ENCODE results near the gene PALS2. TPM values are rescaled to one million over a fixed set of nuclear protein-coding genes. Genes with fewer than 3 reads are reported as not detected.

PALS2 gene
- total RNA-seq, 2 experiments from 2014 or later = 26.3 to 75.9 TPM

- BruUV-seq (replicated peaks) = no TSS peak
- Histone ChIP-seq H2AFZ (ENCODE audit: low read length) (no peak overlapping the region), H4K20me1 (ENCODE audit: insufficient read depth, low read length) (0 out of 2 replicates have a peak, but pooled peaks cover 12% of the 10 kb centered on the region), H3K27ac (ENCODE audit: low read depth, low read length, poor library complexity, severe bottlenecking) (no peak overlapping the region), H3K4me2 (ENCODE audit: low read length) (no peak overlapping the region), H3K4me3 (ENCODE audit: low read depth, low read length, poor library complexity, severe bottlenecking) (no peak overlapping the region), H3K9me2 (ENCODE audit: insufficient read depth, low read length) (no peaks in the 10 kb centered on the region), H3K36me3 (ENCODE audit: insufficient read depth, low read length) (no peaks in the 10 kb centered on the region), H3K9me3 (ENCODE audit: low read length) (peaks cover 4% of the 10 kb centered on the region; the same call in 1 of the 2 replicates), H3K79me2 (ENCODE audit: insufficient read depth, low read depth, low read length) (peaks cover 79% of the 10 kb centered on the region), H3K4me1 (ENCODE audit: insufficient read depth, low read length, poor library complexity, severe bottlenecking) (peaks cover 39% of the 10 kb centered on the region)
- intact Hi-C loops (cut with micrococcal nuclease; ENCODE audit: unreplicated experiment) = no loop called here
- TF ChIP-seq EZH2phosphoT487 (IDR thresholded peaks at IDR 0.05; ENCODE audit: borderline replicate concordance, low read depth, low read length) = no peak
- TF ChIP-seq, protein P1, sequence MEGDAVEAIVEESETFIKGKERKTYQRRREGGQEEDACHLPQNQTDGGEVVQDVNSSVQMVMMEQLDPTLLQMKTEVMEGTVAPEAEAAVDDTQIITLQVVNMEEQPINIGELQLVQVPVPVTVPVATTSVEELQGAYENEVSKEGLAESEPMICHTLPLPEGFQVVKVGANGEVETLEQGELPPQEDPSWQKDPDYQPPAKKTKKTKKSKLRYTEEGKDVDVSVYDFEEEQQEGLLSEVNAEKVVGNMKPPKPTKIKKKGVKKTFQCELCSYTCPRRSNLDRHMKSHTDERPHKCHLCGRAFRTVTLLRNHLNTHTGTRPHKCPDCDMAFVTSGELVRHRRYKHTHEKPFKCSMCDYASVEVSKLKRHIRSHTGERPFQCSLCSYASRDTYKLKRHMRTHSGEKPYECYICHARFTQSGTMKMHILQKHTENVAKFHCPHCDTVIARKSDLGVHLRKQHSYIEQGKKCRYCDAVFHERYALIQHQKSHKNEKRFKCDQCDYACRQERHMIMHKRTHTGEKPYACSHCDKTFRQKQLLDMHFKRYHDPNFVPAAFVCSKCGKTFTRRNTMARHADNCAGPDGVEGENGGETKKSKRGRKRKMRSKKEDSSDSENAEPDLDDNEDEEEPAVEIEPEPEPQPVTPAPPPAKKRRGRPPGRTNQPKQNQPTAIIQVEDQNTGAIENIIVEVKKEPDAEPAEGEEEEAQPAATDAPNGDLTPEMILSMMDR (conservative IDR thresholded peaks at IDR 0.05; ENCODE audit: low read length) = no peak
- POLR2A ChIA-PET = no interaction called here
- CTCF ChIA-PET (ENCODE audit: unreplicated experiment) = no interaction called here
- no peak for DNase-seq (ENCODE audit: low spot score)
Observed at GRCh38 chr7:24608504-24608903, 35.3 kb downstream of the PALS2 start.

- peaks cover 39% of the 10 kb centered on the region for H3K4me1 ChIP-seq (ENCODE audit: insufficient read depth, low read length, poor library complexity, severe bottlenecking)
- H2AFZ ChIP-seq (ENCODE audit: low read length) = no peak overlapping the region
- DNase-seq (ENCODE audit: low spot score) = no peak
- H3K4me3 ChIP-seq (ENCODE audit: low read depth, low read length, poor library complexity, severe bottlenecking) = no peak overlapping the region
- H3K9me3 ChIP-seq (ENCODE audit: low read length) = peaks cover 10% of the 10 kb centered on the region
- TF ChIP-seq EZH2phosphoT487 (IDR thresholded peaks at IDR 0.05; ENCODE audit: borderline replicate concordance, low read depth, low read length) = no peak
- TF ChIP-seq, protein P1 (conservative IDR thresholded peaks at IDR 0.05; ENCODE audit: low read length) = no peak
- H3K27ac ChIP-seq (ENCODE audit: low read depth, low read length, poor library complexity, severe bottlenecking) = no peak overlapping the region
- H3K36me3 ChIP-seq (ENCODE audit: insufficient read depth, low read length) = no peaks in the 10 kb centered on the region; the same call in 1 of the 2 replicates
- POLR2A ChIA-PET = interaction anchor here (0.5 to 2.2 kb wide), 3 partner anchors 15 to 517 kb away, joined by 3 to 6 read pairs (median 3); no protein-coding TSS in a partner anchor
- H3K79me2 ChIP-seq (ENCODE audit: insufficient read depth, low read depth, low read length) = peaks cover 84% of the 10 kb centered on the region
- intact Hi-C loops (cut with micrococcal nuclease; ENCODE audit: unreplicated experiment) = no loop called here
- no TSS peak for BruUV-seq (replicated peaks)
- peak overlapping the region; percentile 14; the same call in 1 of the 2 replicates for H3K4me2 ChIP-seq (ENCODE audit: low read length)
- H4K20me1 ChIP-seq (ENCODE audit: insufficient read depth, low read length) = 0 out of 2 replicates have a peak, but pooled peaks cover 12% of the 10 kb centered on the region
- no peaks in the 10 kb centered on the region for H3K9me2 ChIP-seq (ENCODE audit: insufficient read depth, low read length)
- CTCF ChIA-PET (ENCODE audit: unreplicated experiment) = no interaction called here
Observed at GRCh38 chr7:24609059-24609458, 35.8 kb downstream of the PALS2 start.

DNA sequence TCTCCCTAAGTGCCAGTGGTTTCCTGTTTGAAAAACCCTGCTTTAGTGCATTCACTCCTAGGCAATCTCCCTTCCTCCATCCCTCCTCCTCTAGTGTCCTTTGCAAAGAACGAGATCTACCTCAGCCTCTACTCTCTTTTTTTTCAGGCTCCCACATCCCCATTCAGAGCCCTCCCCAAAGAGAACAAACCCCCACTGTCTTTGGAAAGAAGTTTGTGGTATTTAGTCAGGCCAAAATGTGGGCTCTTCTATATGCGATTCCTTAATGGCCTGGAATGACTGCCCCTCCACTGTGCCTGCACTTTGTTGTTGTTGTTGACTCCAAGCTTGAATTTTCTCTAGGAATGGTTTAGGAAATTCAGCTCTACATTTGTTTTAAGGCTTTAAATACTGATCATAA is 36.3 kb downstream of the PALS2 start:
- Histone ChIP-seq H2AFZ (ENCODE audit: low read length) (no peak overlapping the region), H3K27ac (ENCODE audit: low read depth, low read length, poor library complexity, severe bottlenecking) (no peak overlapping the region), H3K4me3 (ENCODE audit: low read depth, low read length, poor library complexity, severe bottlenecking) (no peak overlapping the region), H3K4me1 (ENCODE audit: insufficient read depth, low read length, poor library complexity, severe bottlenecking) (peaks cover 39% of the 10 kb centered on the region), H3K9me2 (ENCODE audit: insufficient read depth, low read length) (no peaks in the 10 kb centered on the region), H3K79me2 (ENCODE audit: insufficient read depth, low read depth, low read length) (peaks cover 89% of the 10 kb centered on the region), H3K4me2 (ENCODE audit: low read length) (peak overlapping the region; percentile 14; the same call in 1 of the 2 replicates), H4K20me1 (ENCODE audit: insufficient read depth, low read length) (0 out of 2 replicates have a peak, but pooled peaks cover 12% of the 10 kb centered on the region), H3K36me3 (ENCODE audit: insufficient read depth, low read length) (no peaks in the 10 kb centered on the region; the same call in 1 of the 2 replicates), H3K9me3 (ENCODE audit: low read length) (peaks cover 12% of the 10 kb centered on the region)
- TF ChIP-seq, protein P1 (conservative IDR thresholded peaks at IDR 0.05; ENCODE audit: low read length) = no peak
- no peak for TF ChIP-seq EZH2phosphoT487 (IDR thresholded peaks at IDR 0.05; ENCODE audit: borderline replicate concordance, low read depth, low read length)
- ChIA-PET POLR2A (interaction anchor here (0.5 to 2.2 kb wide), 4 partner anchors 15 to 516 kb away, joined by 3 to 6 read pairs (median 3); no protein-coding TSS in a partner anchor), CTCF (ENCODE audit: unreplicated experiment) (no interaction called here)
- BruUV-seq (replicated peaks) = no TSS peak
- no peak for DNase-seq (ENCODE audit: low spot score)
- intact Hi-C loops (cut with micrococcal nuclease; ENCODE audit: unreplicated experiment) = no loop called here
